SU-DHL-6 (cell line): ENCODE data around the gene APAF1.
"Not testable (repeated sequence)": the region's sequence is repeated elsewhere in the genome, so short reads cannot be mapped to it uniquely, and the experiment has no call there.

Experiments used
- H2AFZ ChIP-seq: fragments of 200-600 bp; sonication (generic); 2 replicates; pipeline ENCODE4 v1.6.1; 2014; ENCODE audit warnings: low read depth, mild to moderate bottlenecking, moderate library complexity, mixed read lengths, antibody characterized with exemption, low read length; ENCODE audit not compliant: severe bottlenecking
- H3F3A ChIP-seq: fragments of 200-600 bp; shearing (Covaris generic); 2 replicates; pipeline ENCODE4 v1.6.0; 2016; ENCODE audit warnings: antibody characterized with exemption, mild to moderate bottlenecking; ENCODE audit not compliant: insufficient read depth
- H3K27ac ChIP-seq: fragments of 200-600 bp; sonication (generic); 2 replicates; pipeline ENCODE4 v1.5.1; 2016; ENCODE audit warnings: low read depth, mild to moderate bottlenecking, low read length, moderate library complexity, mixed read lengths
- H3K27me3 ChIP-seq: fragments of 200-600 bp; sonication (generic), shearing (Covaris generic); 2 replicates; pipeline ENCODE4 v1.6.0; 2014; ENCODE audit warnings: mild to moderate bottlenecking, low read length
- H3K36me3 ChIP-seq: fragments of 200-600 bp; sonication (generic); 2 replicates; pipeline ENCODE4 v1.6.1; 2014; ENCODE audit warnings: mild to moderate bottlenecking, low read length, mixed read lengths
- H3K4me2 ChIP-seq: fragments of 300-600, 200-600 bp; shearing (Covaris generic), sonication (generic); 2 replicates; pipeline ENCODE4 v1.6.0; 2014; ENCODE audit warnings: low read length, low read depth, mild to moderate bottlenecking; ENCODE audit not compliant: poor library complexity, severe bottlenecking
- H3K4me3 ChIP-seq: fragments of 200-600 bp; sonication (generic); 2 replicates; pipeline ENCODE4 v1.5.1; 2014; ENCODE audit warnings: antibody characterized with exemption, low read length, mild to moderate bottlenecking, mixed read lengths; ENCODE audit not compliant: insufficient read depth, poor library complexity, severe bottlenecking
- H3K79me2 ChIP-seq: fragments of 200-600 bp; sonication (generic); 2 replicates; pipeline ENCODE4 v1.6.1; 2014; ENCODE audit warnings: mild to moderate bottlenecking, low read length, moderate library complexity; ENCODE audit not compliant: insufficient read depth
- H3K9ac ChIP-seq: fragments of 200-600 bp; sonication (generic); 2 replicates; pipeline ENCODE4 v1.7.0; 2014; ENCODE audit warnings: mild to moderate bottlenecking, low read length
- H3K9me2 ChIP-seq: fragments of 200-600 bp; sonication (generic); replicated peaks from 2 replicates; pipeline ENCODE4 v1.6.1; 2014; ENCODE audit warnings: low read length; ENCODE audit not compliant: insufficient read depth
- H3K9me3 ChIP-seq: fragments of 200-600 bp; sonication (generic); 2 replicates; pipeline ENCODE4 v1.6.1; 2014; ENCODE audit warnings: low read length, mixed read lengths; ENCODE audit not compliant: insufficient read depth
- H4K20me1 ChIP-seq: fragments of 200-600 bp; sonication (generic); 2 replicates; pipeline ENCODE4 v1.6.1; 2014; ENCODE audit warnings: low read depth, mild to moderate bottlenecking, antibody characterized with exemption, low read length, moderate library complexity, mixed read lengths
- EZH2phosphoT487 ChIP-seq: fragments of 200-600 bp; sonication (generic), shearing (Covaris generic); conservative IDR thresholded peaks from 2 replicates; pipeline ENCODE4 v1.6.1; 2018; ENCODE audit warnings: mild to moderate bottlenecking, antibody characterized with exemption, low read length, moderate library complexity, mixed read lengths
- TF ChIP-seq, protein P1 (sequence below): fragments of 200-600 bp; sonication (generic); IDR thresholded peaks from one replicate; pipeline ENCODE4 v1.5.1; 2017; ENCODE audit warnings: antibody characterized with exemption, mild to moderate bottlenecking, low read length, moderate library complexity; ENCODE audit not compliant: insufficient read depth, poor library complexity, severe bottlenecking

The APAF1 gene

DNA sequence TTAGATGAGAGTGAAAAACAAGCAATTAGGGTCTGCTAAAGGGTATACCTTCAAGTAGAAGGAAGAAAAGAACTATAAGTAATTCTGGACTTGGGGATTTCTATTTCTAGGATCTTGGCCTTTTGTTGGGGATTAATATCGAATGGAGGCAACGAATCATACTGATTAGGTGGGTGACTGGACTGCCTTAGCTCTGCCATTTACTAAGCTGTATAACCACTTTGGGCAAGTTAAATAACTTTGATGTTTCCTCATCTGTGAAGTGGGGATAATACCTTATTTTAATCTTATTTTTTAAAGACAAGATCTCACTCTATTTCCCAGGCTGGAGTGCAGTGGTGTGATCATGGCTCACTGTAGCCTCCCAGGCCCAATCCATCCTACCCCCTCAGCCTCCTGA lies 7.1 kb upstream of the APAF1 start:
- no peaks in the 10 kb centered on the region for H4K20me1 ChIP-seq
- no peaks in the 10 kb centered on the region for H3F3A ChIP-seq
- no peak overlapping the region for H2AFZ ChIP-seq
- no peaks in the 10 kb centered on the region for H3K9me2 ChIP-seq
- TF ChIP-seq, protein P1, sequence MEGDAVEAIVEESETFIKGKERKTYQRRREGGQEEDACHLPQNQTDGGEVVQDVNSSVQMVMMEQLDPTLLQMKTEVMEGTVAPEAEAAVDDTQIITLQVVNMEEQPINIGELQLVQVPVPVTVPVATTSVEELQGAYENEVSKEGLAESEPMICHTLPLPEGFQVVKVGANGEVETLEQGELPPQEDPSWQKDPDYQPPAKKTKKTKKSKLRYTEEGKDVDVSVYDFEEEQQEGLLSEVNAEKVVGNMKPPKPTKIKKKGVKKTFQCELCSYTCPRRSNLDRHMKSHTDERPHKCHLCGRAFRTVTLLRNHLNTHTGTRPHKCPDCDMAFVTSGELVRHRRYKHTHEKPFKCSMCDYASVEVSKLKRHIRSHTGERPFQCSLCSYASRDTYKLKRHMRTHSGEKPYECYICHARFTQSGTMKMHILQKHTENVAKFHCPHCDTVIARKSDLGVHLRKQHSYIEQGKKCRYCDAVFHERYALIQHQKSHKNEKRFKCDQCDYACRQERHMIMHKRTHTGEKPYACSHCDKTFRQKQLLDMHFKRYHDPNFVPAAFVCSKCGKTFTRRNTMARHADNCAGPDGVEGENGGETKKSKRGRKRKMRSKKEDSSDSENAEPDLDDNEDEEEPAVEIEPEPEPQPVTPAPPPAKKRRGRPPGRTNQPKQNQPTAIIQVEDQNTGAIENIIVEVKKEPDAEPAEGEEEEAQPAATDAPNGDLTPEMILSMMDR = no peak
- TF ChIP-seq EZH2phosphoT487 = no peak
- H3K36me3 ChIP-seq = 0 out of 2 replicates have a peak, but pooled peaks cover 2% of the 10 kb centered on the region
- no peaks in the 10 kb centered on the region for H3K27me3 ChIP-seq
- H3K27ac ChIP-seq = no peak overlapping the region
- H3K79me2 ChIP-seq = peaks cover 74% of the 10 kb centered on the region
- no peak overlapping the region for H3K9ac ChIP-seq
- H3K9me3 ChIP-seq = no peaks in the 10 kb centered on the region
- no peak overlapping the region for H3K4me2 ChIP-seq
- H3K4me3 ChIP-seq = no peak overlapping the region

DNA sequence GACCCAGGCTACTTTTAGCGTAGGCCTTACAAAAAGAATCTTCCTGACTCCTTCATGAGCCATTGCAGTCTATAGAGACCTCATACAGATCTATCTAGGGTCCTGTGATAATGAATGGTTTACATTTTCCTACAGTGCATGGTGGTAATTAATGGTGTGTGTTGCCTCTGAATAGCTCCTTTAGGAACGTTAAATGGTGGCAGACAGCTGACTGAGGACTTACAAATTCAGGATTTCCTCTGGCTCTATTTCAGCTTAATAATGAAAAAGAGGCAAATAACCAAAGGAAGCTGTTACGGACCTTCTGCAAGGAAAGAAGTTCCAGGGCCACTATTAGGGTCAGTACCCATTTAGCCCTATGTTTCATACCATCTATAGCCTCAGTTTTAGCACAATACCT lies 5.6 kb upstream of the APAF1 start:
- no peak overlapping the region for H3K9ac ChIP-seq
- no peak overlapping the region for H3K27ac ChIP-seq
- peaks cover 89% of the 10 kb centered on the region for H3K79me2 ChIP-seq
- no peaks in the 10 kb centered on the region for H3K9me2 ChIP-seq
- no peaks in the 10 kb centered on the region for H3K27me3 ChIP-seq
- no peak overlapping the region for H3K4me2 ChIP-seq
- H3K9me3 ChIP-seq = no peaks in the 10 kb centered on the region
- TF ChIP-seq EZH2phosphoT487 = no peak
- TF ChIP-seq, protein P1 = no peak
- H3F3A ChIP-seq = peaks cover 5% of the 10 kb centered on the region; the same call in 1 of the 2 replicates
- no peaks in the 10 kb centered on the region for H4K20me1 ChIP-seq
- H2AFZ ChIP-seq = no peak overlapping the region
- H3K36me3 ChIP-seq = no peaks in the 10 kb centered on the region
- no peak overlapping the region for H3K4me3 ChIP-seq

DNA sequence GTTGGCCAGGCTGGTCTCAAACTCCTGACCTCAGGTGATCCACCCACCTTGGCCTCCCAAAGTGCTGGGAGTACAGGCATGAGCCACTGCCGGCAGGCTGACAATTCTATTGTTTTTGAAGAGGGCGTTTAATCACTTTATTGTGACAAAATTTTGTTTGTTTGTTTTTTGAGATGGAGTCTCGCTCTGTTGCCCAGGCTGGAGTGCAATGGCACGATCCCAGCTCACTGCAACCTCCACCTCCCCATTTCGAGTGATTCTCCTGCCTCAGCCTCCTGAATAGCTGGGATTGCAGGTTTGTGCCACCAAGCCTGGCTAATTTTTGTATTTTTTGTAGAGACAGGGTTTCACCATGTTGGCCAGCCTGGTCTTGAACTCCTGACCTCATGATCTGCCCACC lies 2.3 kb upstream of the APAF1 start:
- H3K9me2 ChIP-seq, H4K20me1 ChIP-seq, H3K36me3 ChIP-seq, H2AFZ ChIP-seq, H3K9me3 ChIP-seq, H3K27ac ChIP-seq, H3F3A ChIP-seq, H3K27me3 ChIP-seq, H3K4me3 ChIP-seq: not testable (repeated sequence)
- Histone ChIP-seq H3K79me2 (peaks cover 88% of the 10 kb centered on the region), H3K4me2 (peak overlapping the region; percentile 94), H3K9ac (0 out of 2 replicates have a peak overlapping the region, but pooled peaks have one; percentile 95)

DNA sequence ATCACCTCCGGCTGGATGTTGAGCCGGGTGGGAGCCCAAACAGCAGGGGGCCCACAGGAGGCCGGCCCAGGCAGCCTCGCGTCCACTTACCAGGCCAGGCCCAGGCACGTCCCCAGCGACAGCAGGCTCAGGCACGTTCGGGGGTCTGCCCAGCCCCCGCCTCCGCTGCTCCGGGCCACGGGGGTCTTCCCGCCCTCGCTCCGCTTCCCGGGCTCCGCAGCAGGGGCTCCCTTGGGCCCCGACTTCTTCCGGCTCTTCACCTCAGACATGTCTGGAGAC lies 718 bp upstream of the APAF1 start:
- Histone ChIP-seq H3K27me3 (no peaks in the 10 kb centered on the region), H4K20me1 (no peaks in the 10 kb centered on the region), H3K36me3 (peaks cover 13% of the 10 kb centered on the region; the same call in 1 of the 2 replicates), H2AFZ (peak overlapping the region; percentile 80), H3F3A (peaks cover 10% of the 10 kb centered on the region; the same call in 1 of the 2 replicates), H3K9ac (peak overlapping the region; percentile 95), H3K4me3 (peak overlapping the region; percentile 96), H3K9me3 (no peaks in the 10 kb centered on the region), H3K27ac (peak overlapping the region; percentile 88), H3K4me2 (peak overlapping the region; percentile 94), H3K9me2 (no peaks in the 10 kb centered on the region), H3K79me2 (peaks cover 72% of the 10 kb centered on the region)
- TF ChIP-seq, protein P1 = no peak
- no peak for TF ChIP-seq EZH2phosphoT487
